Activated CD8-positive, alpha-beta memory T cell treated with anti-CD3 and anti-CD28 coated beads, Interleukin-2, amount 10 ng/mL, durations not matched to agents 7 days and 5 days (primary cell): ENCODE results near the gene TSPAN16. TPM values are rescaled to one million over a fixed set of nuclear protein-coding genes. Genes with fewer than 3 reads are reported as not detected.

ENCODE experiments used
- ATAC-seq: fragments of 150-1000 bp; cut with Tn5 transposase; one replicate; pipeline ENCODE4 v1.10.0; 2021; ENCODE audit warnings: moderate library complexity
- CTCF ChIA-PET: fragments of 350-600 bp; sonication (Branson Sonifier 250); formaldehyde crosslinking; loops from one replicate; lab custom pipeline; 2021; ENCODE audit warnings: antibody characterized with exemption; lab: Charles Lee
- DNase-seq: peaks from one replicate; pipeline ENCODE4 v3.0.0-alpha.2; 2020
- H3K27ac Mint-ChIP-seq: one replicate; pipeline ENCODE4 v1.8.0; 2021; ENCODE audit warnings: mild to moderate bottlenecking, mixed read lengths
- H3K27me3 Mint-ChIP-seq: one replicate; pipeline ENCODE4 v1.8.0; 2021; ENCODE audit warnings: mixed read lengths
- H3K36me3 Mint-ChIP-seq: one replicate; pipeline ENCODE4 v1.8.0; 2021; ENCODE audit warnings: mild to moderate bottlenecking, mixed read lengths
- H3K4me1 Mint-ChIP-seq: one replicate; pipeline ENCODE4 v1.8.0; 2021; ENCODE audit warnings: mixed read lengths
- H3K4me3 Mint-ChIP-seq: one replicate; pipeline ENCODE4 v1.8.0; 2021; ENCODE audit warnings: mild to moderate bottlenecking, moderate library complexity, mixed read lengths
- H3K9me3 Mint-ChIP-seq: one replicate; pipeline ENCODE4 v1.8.0; 2022; ENCODE audit warnings: low read depth, mixed read lengths
- total RNA-seq, 2 experiments: library from RNA; stranded (reverse); gene quantifications; one replicate each; pipeline ENCODE4 v1.2.3, GENCODE V29; 2021

The TSPAN16 gene
- total RNA-seq, 2 experiments from 2014 or later = not detected

- Mint-ChIP-seq H3K9me3 (no peaks in the 10 kb centered on the region), H3K36me3 (no peaks in the 10 kb centered on the region), H3K4me3 (no peak overlapping the region), H3K27ac (no peak overlapping the region), H3K4me1 (no peaks in the 10 kb centered on the region), H3K27me3 (no peaks in the 10 kb centered on the region)
- CTCF ChIA-PET = no interaction called here
- ATAC-seq (no peak), DNase-seq (no peak)
Measured at GRCh38 chr19:11364296-11364904, 68.4 kb downstream of the TSPAN16 start.

- no peaks in the 10 kb centered on the region for H3K27me3 Mint-ChIP-seq
- no peak overlapping the region for H3K27ac Mint-ChIP-seq
- CTCF ChIA-PET = no interaction called here
- H3K4me1 Mint-ChIP-seq = no peaks in the 10 kb centered on the region
- H3K4me3 Mint-ChIP-seq = no peak overlapping the region
- DNase-seq (no peak), ATAC-seq (no peak)
- peaks cover 2% of the 10 kb centered on the region for H3K36me3 Mint-ChIP-seq
- no peaks in the 10 kb centered on the region for H3K9me3 Mint-ChIP-seq
Measured at GRCh38 chr19:11364935-11365334, 69.0 kb downstream of the TSPAN16 start.

Other genes starting within 250 kb of the TSPAN16 start
- 100 to 1,000 TPM; 118 to 141 TPM for gene LDLR, start 206.7 kb upstream of the TSPAN16 start, total RNA-seq
- gene SPC24, start 140.4 kb upstream of the TSPAN16 start, total RNA-seq = 10 to 100 TPM; 62.8 to 85.5 TPM
- gene KANK2, start 98.6 kb upstream of the TSPAN16 start, total RNA-seq = 1 to 10 TPM; 1.8 to 2.3 TPM
- not detected for gene ANGPTL8, start 56.5 kb upstream of the TSPAN16 start, total RNA-seq
- gene DOCK6, start 33.6 kb upstream of the TSPAN16 start, total RNA-seq = under 1 TPM; 0.58 to 0.70 TPM
- gene RAB3D, start 43.5 kb downstream of the TSPAN16 start, total RNA-seq = 1 to 10 TPM; 3.6 to 5.1 TPM
- 10 to 100 TPM; 25.1 to 28.1 TPM for gene TMEM205, start 50.1 kb downstream of the TSPAN16 start, total RNA-seq
- 10 to 100 TPM; 13.0 to 16.1 TPM for gene CCDC159, start 50.4 kb downstream of the TSPAN16 start, total RNA-seq
- 1 to 10 TPM in 1 of 2 experiments, under 1 TPM in 1; 0.87 to 1.3 TPM for gene PLPPR2, start 59.3 kb downstream of the TSPAN16 start, total RNA-seq
- 1 to 10 TPM; 2.6 to 3.9 TPM for gene SWSAP1, start 78.5 kb downstream of the TSPAN16 start, total RNA-seq
- 1 to 10 TPM; 8.1 to 9.1 TPM for gene EPOR, start 88.2 kb downstream of the TSPAN16 start, total RNA-seq
- not detected for gene RGL3, start 123.2 kb downstream of the TSPAN16 start, total RNA-seq
- under 1 TPM; 0.15 to 0.54 TPM for gene ODAD3, start 139.0 kb downstream of the TSPAN16 start, total RNA-seq
- 100 to 1,000 TPM; 278 to 306 TPM for gene PRKCSH, start 139.5 kb downstream of the TSPAN16 start, total RNA-seq
- gene ELAVL3, start 184.9 kb downstream of the TSPAN16 start, total RNA-seq = not detected
- 10 to 100 TPM; 16.1 to 16.7 TPM for gene ZNF653, start 209.7 kb downstream of the TSPAN16 start, total RNA-seq
- 10 to 100 TPM; 33.0 to 36.2 TPM for gene ECSIT, start 233.0 kb downstream of the TSPAN16 start, total RNA-seq
- gene CNN1, start 242.7 kb downstream of the TSPAN16 start, total RNA-seq = not detected